Type B pancreatic cell (in vitro differentiated cells): ENCODE measurements around the gene IMMP2L. TPM values are rescaled to one million over a fixed set of nuclear protein-coding genes. Genes with fewer than 3 reads are reported as not detected.

ENCODE experiments used
- DNase-seq: peaks from one replicate; pipeline ENCODE4 v3.0.0; 2021; ENCODE audit warnings: mixed read lengths; ENCODE audit not compliant: unreplicated experiment; ENCODE audit errors: extremely low spot score
- H3K27ac Mint-ChIP-seq: 2 replicates; pipeline ENCODE4 v1.8.0; 2021; ENCODE audit warnings: mild to moderate bottlenecking, mixed read lengths
- H3K27me3 Mint-ChIP-seq: 2 replicates; pipeline ENCODE4 v1.8.0; 2021; ENCODE audit warnings: mixed read lengths
- H3K36me3 Mint-ChIP-seq: 2 replicates; pipeline ENCODE4 v1.8.0; 2021; ENCODE audit warnings: mixed read lengths
- H3K4me1 Mint-ChIP-seq: one replicate; pipeline ENCODE4 v1.8.0; 2021; ENCODE audit warnings: mixed read lengths; ENCODE audit not compliant: unreplicated experiment
- H3K4me3 Mint-ChIP-seq: 2 replicates; pipeline ENCODE4 v1.8.0; 2021; ENCODE audit warnings: mild to moderate bottlenecking, mixed read lengths
- H3K9me3 Mint-ChIP-seq: 2 replicates; pipeline ENCODE4 v1.8.0; 2021; ENCODE audit warnings: mixed read lengths
- CTCF ChIP-seq: fragments of 200-600 bp; sonication (generic); conservative IDR thresholded peaks from 2 replicates; pipeline ENCODE4 v1.5.0; 2021; ENCODE audit warnings: antibody characterized with exemption, mild to moderate bottlenecking
- total RNA-seq: library from RNA; stranded (reverse); gene quantifications from 2 replicates; pipeline ENCODE4 v1.2.1, GENCODE V29; 2021; ENCODE audit warnings: low replicate concordance

IMMP2L gene
- total RNA-seq, 1 donor from 2014 or later, result 23.0 TPM

GRCh38 chr7:110633313-110633712, 929.0 kb downstream of the IMMP2L start:
- H3K4me3 Mint-ChIP-seq, result no peak overlapping the region
- H3K27ac Mint-ChIP-seq, result no peak overlapping the region
- no peaks in the 10 kb centered on the region for H3K9me3 Mint-ChIP-seq
- no peaks in the 10 kb centered on the region for H3K36me3 Mint-ChIP-seq
- no peak for TF ChIP-seq CTCF
- no peaks in the 10 kb centered on the region for H3K4me1 Mint-ChIP-seq
- no peak for DNase-seq
- no peaks in the 10 kb centered on the region for H3K27me3 Mint-ChIP-seq

- Mint-ChIP-seq H3K27ac (no peak overlapping the region), H3K4me3 (no peak overlapping the region), H3K9me3 (no peaks in the 10 kb centered on the region), H3K4me1 (no peaks in the 10 kb centered on the region), H3K36me3 (no peaks in the 10 kb centered on the region), H3K27me3 (no peaks in the 10 kb centered on the region)
- TF ChIP-seq CTCF, result no peak
- no peak for DNase-seq
Measured at GRCh38 chr7:110626414-110626813, 935.9 kb downstream of the IMMP2L start.

GRCh38 chr7:110625294-110625693, 937.0 kb downstream of the IMMP2L start:
- Mint-ChIP-seq H3K27me3 (no peaks in the 10 kb centered on the region), H3K36me3 (no peaks in the 10 kb centered on the region), H3K4me3 (no peak overlapping the region), H3K9me3 (no peaks in the 10 kb centered on the region), H3K4me1 (no peaks in the 10 kb centered on the region), H3K27ac (no peak overlapping the region)
- DNase-seq, result no peak
- no peak for TF ChIP-seq CTCF

GRCh38 chr7:110623436-110623835, 938.9 kb downstream of the IMMP2L start:
- no peak overlapping the region for H3K27ac Mint-ChIP-seq
- no peak overlapping the region for H3K4me3 Mint-ChIP-seq
- H3K27me3 Mint-ChIP-seq, result no peaks in the 10 kb centered on the region
- H3K36me3 Mint-ChIP-seq, result no peaks in the 10 kb centered on the region
- H3K9me3 Mint-ChIP-seq, result no peaks in the 10 kb centered on the region
- H3K4me1 Mint-ChIP-seq, result no peaks in the 10 kb centered on the region
- no peak for TF ChIP-seq CTCF
- DNase-seq, result no peak

- Mint-ChIP-seq H3K4me1 (no peaks in the 10 kb centered on the region), H3K27ac (no peak overlapping the region), H3K9me3 (no peaks in the 10 kb centered on the region), H3K36me3 (no peaks in the 10 kb centered on the region), H3K27me3 (no peaks in the 10 kb centered on the region), H3K4me3 (no peak overlapping the region)
- DNase-seq, result no peak
- no peak for TF ChIP-seq CTCF
Measured at GRCh38 chr7:110621289-110621688, 941.0 kb downstream of the IMMP2L start.

- H3K27ac Mint-ChIP-seq, result no peak overlapping the region
- no peaks in the 10 kb centered on the region for H3K36me3 Mint-ChIP-seq
- DNase-seq, result no peak
- no peaks in the 10 kb centered on the region for H3K27me3 Mint-ChIP-seq
- no peak for TF ChIP-seq CTCF
- no peaks in the 10 kb centered on the region for H3K4me1 Mint-ChIP-seq
- no peaks in the 10 kb centered on the region for H3K9me3 Mint-ChIP-seq
- no peak overlapping the region for H3K4me3 Mint-ChIP-seq
Measured at GRCh38 chr7:110620110-110620735, 942.1 kb downstream of the IMMP2L start.
